Measurements from ENCODE around the gene TRIM10. TPM values are rescaled to one million over a fixed set of nuclear protein-coding genes. Genes with fewer than 3 reads are reported as not detected.

Gene TRIM10
- total RNA-seq, 4 donors from 2014 or later: 0.20 to 19.8 (median 3.7) TPM

- no peak for DNase-seq
- Histone ChIP-seq H3K27ac (no peak overlapping the region), H3K27me3 (no peaks in the 10 kb centered on the region), H3K36me3 (peaks cover 0 to 52% (median 15%) of the 10 kb centered on the region in 4 donors), H3K4me3 (no peak overlapping the region), H3K9me3 (no peaks in the 10 kb centered on the region), H3K4me1 (peaks cover 0 to 21% (median 16%) of the 10 kb centered on the region in 4 donors)
- in situ Hi-C loops (cut with MboI; ENCODE audit: low pct_ligation_motif_present in 1 of 4, low pct_unique_long_range_greater_than_20kb in 1 of 4, low sequenced_read_pairs in 3 of 4) (loop anchor here in 1 of 4 donors (25.0 kb wide), 1 partner anchor 336 kb away; no protein-coding TSS in a partner anchor), intact Hi-C loops (cut with DNase I; ENCODE audit: low total_unique reads) (no loop called here)
- no peak for TF ChIP-seq CTCF (IDR thresholded peaks at IDR 0.05)
- no peak for TF ChIP-seq POLR2AphosphoS5 (IDR thresholded peaks at IDR 0.05)
- no peak for TF ChIP-seq EP300 (IDR thresholded peaks at IDR 0.05; ENCODE audit: low read depth)
- TF ChIP-seq POLR2A (IDR thresholded peaks at IDR 0.05): no peak
- WGBS, 2 donors (ENCODE audit: low coverage in 1 of 2): 93% methylated on average over 8 to 31 of the region's 34 CpGs
These were observed 37.4 kb upstream of the TRIM10 start for GRCh38 chr6:30198166-30199084.

- no peak overlapping the region for H3K4me3 ChIP-seq
These were observed 35.4 kb upstream of the TRIM10 start for GRCh38 chr6:30196376-30196775.

GRCh38 chr6:30195951-30196350, 34.9 kb upstream of the TRIM10 start:
- Histone ChIP-seq H3K27me3 (no peaks in the 10 kb centered on the region), H3K4me3 (no peak overlapping the region), H3K27ac (no peak overlapping the region), H3K36me3 (peaks cover 0 to 62% (median 15%) of the 10 kb centered on the region in 4 donors), H3K4me1 (peaks cover 0 to 6% (median 2%) of the 10 kb centered on the region in 4 donors), H3K9me3 (no peaks in the 10 kb centered on the region)
- intact Hi-C loops (cut with DNase I; ENCODE audit: low total_unique reads) (no loop called here), in situ Hi-C loops (cut with MboI; ENCODE audit: low pct_ligation_motif_present in 1 of 4, low pct_unique_long_range_greater_than_20kb in 1 of 4, low sequenced_read_pairs in 3 of 4) (loop anchor here in 1 of 4 donors (25.0 kb wide), 1 partner anchor 334 kb away; no protein-coding TSS in a partner anchor)
- TF ChIP-seq POLR2A (IDR thresholded peaks at IDR 0.05): no peak
- no peak for TF ChIP-seq EP300 (IDR thresholded peaks at IDR 0.05; ENCODE audit: low read depth)
- TF ChIP-seq POLR2AphosphoS5 (IDR thresholded peaks at IDR 0.05): no peak
- TF ChIP-seq CTCF (IDR thresholded peaks at IDR 0.05): no peak
- 89 to 100% methylated on average over 1 of the region's 1 CpG for WGBS, 2 donors (ENCODE audit: low coverage in 1 of 2)
- no peak for DNase-seq

More at GRCh38 chr6:30196376-30196775, 35.4 kb upstream of the TRIM10 start:
- no peak for DNase-seq
- no peaks in the 10 kb centered on the region for H3K27me3 ChIP-seq
- no peak overlapping the region for H3K27ac ChIP-seq
- WGBS, 2 donors (ENCODE audit: low coverage in 1 of 2): 97 to 100% methylated on average over 2 to 12 of the region's 12 CpGs
- no peak for TF ChIP-seq EP300 (IDR thresholded peaks at IDR 0.05; ENCODE audit: low read depth)
- TF ChIP-seq CTCF (IDR thresholded peaks at IDR 0.05): no peak
- no peak for TF ChIP-seq POLR2A (IDR thresholded peaks at IDR 0.05)
- TF ChIP-seq POLR2AphosphoS5 (IDR thresholded peaks at IDR 0.05): no peak
- peaks cover 0 to 60% (median 15%) of the 10 kb centered on the region in 4 donors for H3K36me3 ChIP-seq
- peaks cover 0 to 10% (median 6%) of the 10 kb centered on the region in 4 donors for H3K4me1 ChIP-seq
- H3K9me3 ChIP-seq: no peaks in the 10 kb centered on the region
- intact Hi-C loops (cut with DNase I; ENCODE audit: low total_unique reads) (no loop called here), in situ Hi-C loops (cut with MboI; ENCODE audit: low pct_ligation_motif_present in 1 of 4, low pct_unique_long_range_greater_than_20kb in 1 of 4, low sequenced_read_pairs in 3 of 4) (loop anchor here in 1 of 4 donors (25.0 kb wide), 1 partner anchor 334 kb away; no protein-coding TSS in a partner anchor)
